LNCaP clone FGC (cell line): Measurements from ENCODE around the gene MED22.
"Not testable (repeated sequence)": the region's sequence is repeated elsewhere in the genome, so short reads cannot be mapped to it uniquely, and the experiment has no call there.

ENCODE experiments used
- DNase-seq: peaks from one replicate; pipeline ENCODE4 v3.0.0-alpha.2; 2011; ENCODE audit warnings: low read depth
- H3K4me3 ChIP-seq: 2 replicates; pipeline ENCODE4 v1.5.1; 2011; ENCODE audit warnings: mild to moderate bottlenecking, low read depth, low read length, control low read depth
- CTCF ChIP-seq: IDR thresholded peaks from 2 replicates; pipeline ENCODE4 v1.5.1; 2012; ENCODE audit warnings: mild to moderate bottlenecking; ENCODE audit not compliant: control insufficient read depth, insufficient read depth; ENCODE audit errors: extremely low read depth

The MED22 gene

GRCh38 chr9:133331221-133331620, 16.7 kb downstream of the MED22 start:
- no peak for TF ChIP-seq CTCF
- DNase-seq = no peak
- H3K4me3 ChIP-seq = no peak overlapping the region

DNA sequence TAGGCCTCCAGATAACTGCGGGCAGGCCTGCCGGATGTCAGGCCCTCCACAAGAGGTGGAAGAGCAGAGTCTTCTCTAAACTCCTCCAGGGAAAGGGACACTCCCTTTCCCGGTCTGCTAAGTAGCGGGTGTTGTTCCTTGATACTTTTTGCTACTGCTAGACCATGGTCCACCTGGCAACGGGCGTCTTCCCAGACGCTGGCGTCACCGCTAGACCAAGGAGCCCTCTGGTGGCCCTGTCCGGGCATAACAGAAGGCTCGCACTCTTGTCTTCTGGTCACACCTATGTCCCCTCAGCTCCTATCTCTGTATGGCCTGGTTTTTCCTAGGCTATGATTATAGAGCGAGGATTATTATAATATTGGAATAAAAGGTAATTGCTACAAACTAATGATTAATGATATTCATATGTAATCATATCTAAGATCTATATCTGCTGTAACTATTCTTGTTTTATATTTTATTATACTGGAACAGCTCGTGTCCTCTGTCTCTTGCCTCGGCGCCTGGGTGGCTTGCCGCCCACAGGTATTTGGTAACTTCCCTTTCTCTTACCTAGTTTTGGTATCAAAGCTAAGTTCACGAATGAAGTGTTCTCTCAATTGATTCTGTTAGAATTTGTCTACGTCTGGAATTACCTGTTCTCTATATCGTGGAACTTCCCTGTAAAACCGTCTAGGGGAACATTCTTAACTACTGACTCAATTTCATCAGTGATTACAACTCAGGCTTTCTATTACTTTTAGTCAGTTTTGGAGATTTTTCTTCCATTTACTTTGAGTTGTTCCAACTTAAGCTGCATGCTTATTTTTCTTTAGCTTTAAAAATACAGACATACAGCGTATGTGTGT, 18.4 kb downstream of the MED22 start:
- DNase-seq = not testable (repeated sequence)

DNA sequence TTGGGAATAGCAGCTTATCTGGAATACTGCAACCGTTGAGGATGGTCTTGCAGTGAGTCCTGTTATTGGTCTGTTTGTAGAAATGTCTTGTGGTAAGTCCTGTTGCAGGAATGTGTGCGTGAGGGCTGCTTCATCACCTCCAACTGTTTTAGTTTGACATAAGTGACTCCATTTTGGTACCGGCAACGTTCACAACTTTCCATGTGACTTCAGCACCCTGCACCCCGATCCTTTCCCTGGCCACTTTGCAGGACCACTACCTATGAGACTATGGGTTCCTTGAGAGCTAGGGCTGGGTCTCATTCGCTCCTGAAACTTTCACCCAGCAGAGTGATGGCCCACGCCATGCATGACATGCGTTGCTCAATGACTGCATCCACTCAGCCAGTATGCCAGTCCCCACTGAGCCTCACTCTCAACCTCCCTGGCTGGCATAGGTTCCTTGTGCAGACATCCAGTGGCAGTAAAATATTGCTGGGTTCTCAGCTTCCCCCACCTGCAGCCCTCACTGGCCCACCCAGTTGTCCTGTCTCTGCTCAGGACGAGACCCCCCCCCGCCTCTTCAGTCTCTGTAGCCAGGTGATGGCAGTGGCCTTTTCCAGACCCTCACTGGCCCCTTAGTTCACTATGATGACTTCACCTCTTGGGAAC, 20.0 kb downstream of the MED22 start:
- H3K4me3 ChIP-seq = no peak overlapping the region
- TF ChIP-seq CTCF = no peak
- DNase-seq = no peak

More for the DNA sequence above, 18.4 kb downstream of the MED22 start:
- not testable (repeated sequence) for H3K4me3 ChIP-seq
- TF ChIP-seq CTCF = peak; percentile 47

DNA sequence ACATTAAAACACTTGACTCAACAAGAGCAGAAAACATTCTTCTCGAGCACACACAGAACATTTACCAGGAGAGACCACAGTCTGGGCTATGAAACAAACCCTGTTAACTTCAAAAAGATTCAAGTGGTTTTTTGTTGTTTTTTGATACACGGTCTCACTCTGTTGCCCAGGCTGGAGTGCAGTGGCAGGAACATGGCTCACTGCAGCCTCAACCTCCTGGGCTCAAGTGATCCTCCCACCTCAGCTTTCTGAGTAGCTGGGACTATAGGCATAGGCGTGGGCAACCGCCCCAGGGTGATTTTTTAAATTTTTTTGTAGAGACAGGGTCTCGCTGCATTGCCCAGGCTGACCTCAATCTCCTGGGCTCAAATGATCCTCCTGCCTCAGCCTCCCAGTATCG, 20.9 kb downstream of the MED22 start:
- H3K4me3 ChIP-seq, DNase-seq: not testable (repeated sequence)

DNA sequence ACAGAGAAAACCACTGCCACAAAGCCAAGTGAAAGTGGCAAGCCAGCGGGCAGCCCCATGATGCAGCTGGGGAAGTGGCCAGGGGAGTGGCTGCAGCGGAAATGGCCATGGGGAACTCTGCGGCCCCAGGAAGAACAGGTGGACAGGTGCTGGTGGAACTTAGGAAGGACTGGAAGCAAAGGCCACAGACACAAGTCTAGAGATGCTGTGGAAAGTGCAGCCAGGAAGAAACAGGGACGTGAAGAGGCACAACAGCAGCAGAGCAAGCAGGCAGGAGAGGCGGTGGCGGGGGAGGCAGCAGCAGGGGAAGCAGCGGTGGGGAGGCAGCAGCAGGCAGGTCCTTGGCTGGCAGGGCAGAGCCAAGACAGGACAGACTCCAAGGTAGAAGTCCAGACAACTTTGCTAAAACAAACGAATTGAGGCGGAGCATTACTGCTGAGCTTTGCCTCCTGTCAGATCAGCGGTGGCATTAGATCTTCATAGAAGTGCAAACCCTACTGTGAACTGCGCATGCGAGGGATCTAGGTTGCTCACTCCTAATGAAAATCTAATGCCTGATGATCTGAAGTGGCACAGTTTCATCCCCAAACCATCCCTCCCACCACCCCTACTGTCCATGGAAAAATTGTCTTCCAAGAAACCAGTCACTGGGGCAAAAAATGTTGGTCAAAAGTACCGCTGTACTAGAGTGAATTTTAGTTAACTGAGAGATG, 23.8 kb downstream of the MED22 start:
- no peak overlapping the region for H3K4me3 ChIP-seq
- DNase-seq = no peak
- no peak for TF ChIP-seq CTCF

DNA sequence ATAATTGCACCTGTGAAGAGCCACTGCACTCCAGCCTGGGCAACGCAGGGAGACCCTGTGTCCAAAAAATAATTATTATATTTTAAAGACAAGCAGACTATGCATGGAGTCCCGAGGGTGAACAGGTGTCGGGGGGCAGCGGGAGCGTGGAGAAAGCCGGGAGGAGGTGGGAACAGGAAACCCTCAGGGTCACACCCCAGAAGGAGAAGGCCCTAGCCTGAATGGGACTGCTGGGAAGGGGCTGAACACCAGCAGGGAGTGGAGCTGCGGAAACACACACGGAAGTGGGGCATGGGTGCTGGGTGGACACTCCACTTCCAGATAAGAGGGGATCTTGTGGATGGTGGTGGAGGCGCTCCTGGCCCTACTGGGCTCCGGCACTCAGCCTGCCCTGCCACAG, 24.7 kb downstream of the MED22 start:
- no peak overlapping the region for H3K4me3 ChIP-seq
- no peak for DNase-seq
- no peak for TF ChIP-seq CTCF

- no peak for TF ChIP-seq CTCF
- no peak overlapping the region for H3K4me3 ChIP-seq
- no peak for DNase-seq
These were observed 25.2 kb downstream of the MED22 start for GRCh38 chr9:133322701-133323100.
